Measurements from ENCODE around the gene STXBP1.
"Not testable (repeated sequence)": the region's sequence is repeated elsewhere in the genome, so short reads cannot be mapped to it uniquely, and the experiment has no call there.

STXBP1 gene

GRCh38 chr9:127611899-127612790 lies at the start of gene STXBP1:
STXBP1 (plus strand) TSS chr9:127612277; CDS start chr9:127612404, 127 bp downstream.
- DNase-seq, result peak; percentile 91

- DNase-seq, result no peak
Measured at GRCh38 chr9:127562279-127562796, 49.7 kb upstream of the STXBP1 start.

GRCh38 chr9:127562841-127563401 lies 49.2 kb upstream of the STXBP1 start:
- no peak for DNase-seq

- DNase-seq, result no peak
Measured at GRCh38 chr9:127563579-127563978, 48.5 kb upstream of the STXBP1 start.

- no peak for DNase-seq
Measured at GRCh38 chr9:127565231-127565630, 46.8 kb upstream of the STXBP1 start.

- no peak for DNase-seq
Measured at GRCh38 chr9:127566351-127567001, 45.6 kb upstream of the STXBP1 start.

GRCh38 chr9:127567035-127567729 lies 44.9 kb upstream of the STXBP1 start:
- DNase-seq, result no peak

GRCh38 chr9:127567730-127568617 lies 44.1 kb upstream of the STXBP1 start:
- peak; percentile 71 for DNase-seq

GRCh38 chr9:127568618-127568970 lies 43.5 kb upstream of the STXBP1 start:
- DNase-seq, result no peak

GRCh38 chr9:127568971-127569885 lies 42.8 kb upstream of the STXBP1 start:
- peak; percentile 88 for DNase-seq

GRCh38 chr9:127569886-127570401 lies 42.1 kb upstream of the STXBP1 start:
- DNase-seq, result no peak

GRCh38 chr9:127570533-127571111 lies 41.5 kb upstream of the STXBP1 start:
- no peak for DNase-seq

GRCh38 chr9:127571971-127572370 lies 40.1 kb upstream of the STXBP1 start:
- no peak for DNase-seq

GRCh38 chr9:127572961-127573721 lies 38.9 kb upstream of the STXBP1 start:
- no peak for DNase-seq

- no peak for DNase-seq
Measured at GRCh38 chr9:127574072-127574993, 37.7 kb upstream of the STXBP1 start.

- DNase-seq, result no peak
Measured at GRCh38 chr9:127575875-127576778, 36.0 kb upstream of the STXBP1 start.

- not testable (repeated sequence) for DNase-seq
Measured at GRCh38 chr9:127577194-127577593, 34.9 kb upstream of the STXBP1 start.

All from activated CD8-positive, alpha-beta memory T cell treated with anti-CD3 and anti-CD28 coated beads for 24 hours (primary cell).